Motor neuron (in vitro differentiated cells): ENCODE data around the gene COL6A3. TPM values are rescaled to one million over a fixed set of nuclear protein-coding genes. Genes with fewer than 3 reads are reported as not detected.
"Not testable (repeated sequence)": the region's sequence is repeated elsewhere in the genome, so short reads cannot be mapped to it uniquely, and the experiment has no call there.

ENCODE experiments used
- ATAC-seq, 8 experiments: fragments of 200-7000 bp; cut with Tn5 transposase; replicated peaks in 6 of 8; 2 replicates each; pipeline ENCODE4 v1.8.0; 2021; ENCODE audit warnings: mild to moderate bottlenecking in 8 of 8, moderate library complexity in 8 of 8
- H3K27ac ChIP-seq, 2 donors: fragments of 250-450 bp; sonication (Bioruptor Pico); 2 replicates each; pipeline ENCODE4 v1.9.0; 2021; ENCODE audit warnings: antibody characterized with exemption in 2 of 2, mild to moderate bottlenecking in 2 of 2, moderate library complexity in 1 of 2
- H3K4me1 ChIP-seq, 2 donors: fragments of 250-450 bp; sonication (Bioruptor Pico); replicated peaks in 1 of 2; 2 replicates each; pipeline ENCODE4 v1.6.1; 2021; ENCODE audit warnings: antibody characterized with exemption in 2 of 2, mild to moderate bottlenecking in 2 of 2, moderate library complexity in 1 of 2
- H3K4me3 ChIP-seq, 5 donors: fragments of 250-450 bp; sonication (Bioruptor Pico); 2 replicates each; pipeline ENCODE4 v1.9.0; 2021; ENCODE audit warnings: antibody characterized with exemption in 5 of 5, mild to moderate bottlenecking in 5 of 5, moderate library complexity in 4 of 5
- WGBS, 10 experiments: fragments of 450-650 bp; shearing (Covaris generic); methylation state at CpG; one replicate each; pipeline ENCODE4 v1.0.0; 2022; 5-methylcytosine and 5-hydroxymethylcytosine counted together
- in situ Hi-C, 9 experiments: fragments of 400-800 bp; cut with MboI; loops; one replicate each; pipeline ENCODE4 v1.15.0; 2021; ENCODE audit warnings: low sequenced_read_pairs in 9 of 9, low pct_unique_long_range_greater_than_20kb in 2 of 9; ENCODE audit not compliant: unreplicated experiment in 9 of 9
- total RNA-seq, 8 experiments: library from RNA; unstranded; fragments of 300-600 nt; gene quantifications; 2 replicates each; pipeline versions ENCODE4 v1.2.3 to v1.2.4, GENCODE V29; 2022

The COL6A3 gene
- total RNA-seq, 8 experiments from 2014 or later, result 0.04 to 288 (median 1.0) TPM

GRCh38 chr2:237314198-237314597 is 99.8 kb downstream of the COL6A3 start:
- 70 to 100% (median 91%) methylated on average over 2 to 7 of the region's 7 CpGs; no CpG with 5 or more reads in 3 of the 10 experiments for WGBS, 10 experiments
- ATAC-seq, result no peak
- Histone ChIP-seq H3K4me3 (no peak overlapping the region), H3K27ac (peak overlapping the region; percentile 91 to 92), H3K4me1 (peaks cover 29% of the 10 kb centered on the region in 2 donors)
- in situ Hi-C loops, result no loop called here

DNA sequence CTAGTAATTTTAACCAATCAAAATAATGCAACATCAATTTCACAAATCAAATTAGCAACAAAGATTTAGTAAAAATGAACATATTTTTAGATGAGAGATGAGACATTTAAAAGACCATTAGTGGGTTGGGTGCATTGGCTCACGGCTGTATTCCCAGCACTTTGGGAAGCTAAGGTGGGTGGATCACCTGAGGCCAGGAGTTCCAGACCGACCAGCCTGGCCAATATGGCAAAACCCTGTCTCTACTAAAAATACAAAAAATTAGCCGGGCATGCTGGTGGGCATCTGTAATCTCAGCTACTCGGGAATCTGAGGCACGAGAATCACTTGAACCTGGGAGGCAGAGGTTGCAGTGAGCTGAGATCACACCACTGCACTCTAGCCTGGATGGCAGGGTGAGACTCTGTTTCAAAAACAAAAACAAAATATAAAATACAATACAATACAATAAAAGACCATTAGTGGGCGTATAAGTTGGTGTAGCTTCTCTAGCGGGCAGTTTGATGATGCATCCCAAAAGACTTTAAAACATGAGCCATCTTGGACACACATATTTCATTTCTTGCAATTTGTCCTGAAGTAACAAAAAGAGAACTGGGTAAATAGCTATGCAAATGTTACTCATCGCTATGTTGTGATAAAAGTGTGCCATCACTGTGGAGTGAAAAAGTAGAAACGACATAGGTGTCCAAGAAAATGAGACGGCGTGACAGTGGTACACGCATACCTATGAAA is 101.8 kb downstream of the COL6A3 start:
- no peak overlapping the region for H3K4me3 ChIP-seq
- H3K27ac ChIP-seq, result no peak overlapping the region
- in situ Hi-C loops, result no loop called here
- 71 to 100% (median 89%) methylated on average over 2 to 12 of the region's 12 CpGs for WGBS, 10 experiments
- ATAC-seq, result no peak
- H3K4me1 ChIP-seq, result peaks cover 29% of the 10 kb centered on the region in 2 donors

- Histone ChIP-seq H3K4me1 (peaks cover 18 to 20% of the 10 kb centered on the region in 2 donors), H3K4me3 (no peak overlapping the region), H3K27ac (no peak overlapping the region)
- WGBS, 10 experiments, result 20 to 100% (median 90%) methylated on average over 2 to 7 of the region's 14 CpGs; no CpG with 5 or more reads in 2 of the 10 experiments
- in situ Hi-C loops, result no loop called here
- no peak for ATAC-seq
Observed at GRCh38 chr2:237310515-237311114, 103.3 kb downstream of the COL6A3 start.

DNA sequence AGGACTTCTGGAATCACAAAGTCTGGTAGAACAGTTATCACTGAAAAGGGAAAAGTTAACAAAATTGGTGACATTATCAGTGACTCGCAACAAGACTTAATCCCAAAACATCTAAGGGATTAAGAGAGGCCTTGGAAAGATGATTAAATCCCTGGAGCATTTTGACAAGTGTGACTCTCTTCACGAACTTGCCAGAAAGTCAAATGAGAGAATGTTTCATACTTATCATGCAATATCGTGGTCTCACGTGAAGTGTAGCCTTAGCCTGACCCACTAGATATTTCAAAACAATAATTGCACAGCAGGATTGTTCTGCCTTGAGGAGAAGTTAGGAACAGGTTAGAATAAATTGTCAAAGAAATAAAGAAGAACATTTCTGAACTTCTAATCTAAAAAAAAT is 104.5 kb downstream of the COL6A3 start:
- in situ Hi-C loops, result no loop called here
- ATAC-seq, result no peak
- Histone ChIP-seq H3K4me1 (peaks cover 8 to 10% of the 10 kb centered on the region in 2 donors), H3K27ac (no peak overlapping the region), H3K4me3 (no peak overlapping the region)
- WGBS, 10 experiments, result 10 to 93% (median 72%) methylated on average over 1 to 4 of the region's 4 CpGs

- peaks cover 4 to 6% of the 10 kb centered on the region in 2 donors for H3K4me1 ChIP-seq
- WGBS, 10 experiments, result 34 to 100% (median 78%) methylated on average over 1 to 3 of the region's 3 CpGs
- ATAC-seq, result no peak
- H3K4me3 ChIP-seq, result no peak overlapping the region
- in situ Hi-C loops, result no loop called here
- H3K27ac ChIP-seq, result no peak overlapping the region
Observed at GRCh38 chr2:237309011-237309410, 105.0 kb downstream of the COL6A3 start.

- no peak overlapping the region for H3K4me3 ChIP-seq
- in situ Hi-C loops, result no loop called here
- no peak for ATAC-seq
- WGBS, 10 experiments, result 85 to 100% (median 94%) methylated on average over 2 to 7 of the region's 7 CpGs; no CpG with 5 or more reads in 2 of the 10 experiments
- no peaks in the 10 kb centered on the region for H3K4me1 ChIP-seq
- H3K27ac ChIP-seq, result no peak overlapping the region
Observed at GRCh38 chr2:237307474-237307873, 106.5 kb downstream of the COL6A3 start.

DNA sequence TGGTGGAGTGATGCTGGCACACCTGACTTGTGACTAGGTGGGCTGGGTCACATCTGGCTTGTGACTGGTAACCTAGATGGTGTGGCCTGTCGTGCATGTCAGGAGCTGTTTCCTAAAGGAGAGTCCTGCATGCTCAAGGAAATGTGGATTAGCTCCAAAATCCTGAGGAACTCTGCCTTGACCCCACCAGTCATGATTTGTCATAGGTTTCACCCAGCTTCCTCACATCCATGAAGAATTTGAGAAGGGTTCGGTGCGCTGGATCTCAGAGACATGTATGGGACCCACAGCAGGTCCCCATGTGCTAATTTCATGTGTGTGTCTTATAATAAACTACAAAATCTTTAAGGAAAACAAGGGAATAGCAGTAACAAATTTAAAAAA is 107.2 kb downstream of the COL6A3 start:
- 83 to 100% (median 100%) methylated on average over 1 to 3 of the region's 3 CpGs; no CpG with 5 or more reads in 5 of the 10 experiments for WGBS, 10 experiments
- ATAC-seq, result no peak
- Histone ChIP-seq H3K27ac (no peak overlapping the region), H3K4me3 (no peak overlapping the region), H3K4me1 (no peaks in the 10 kb centered on the region)
- in situ Hi-C loops, result no loop called here

GRCh38 chr2:237306083-237306786 is 107.7 kb downstream of the COL6A3 start:
- Histone ChIP-seq H3K4me3 (no peak overlapping the region), H3K4me1 (no peaks in the 10 kb centered on the region), H3K27ac (no peak overlapping the region)
- WGBS, 10 experiments, result 50 to 82% (median 63%) methylated on average over 1 to 6 of the region's 7 CpGs; no CpG with 5 or more reads in 2 of the 10 experiments
- in situ Hi-C loops, result no loop called here
- peak in 5 of 8 experiments; percentile 12 to 79 (median 38) for ATAC-seq

DNA sequence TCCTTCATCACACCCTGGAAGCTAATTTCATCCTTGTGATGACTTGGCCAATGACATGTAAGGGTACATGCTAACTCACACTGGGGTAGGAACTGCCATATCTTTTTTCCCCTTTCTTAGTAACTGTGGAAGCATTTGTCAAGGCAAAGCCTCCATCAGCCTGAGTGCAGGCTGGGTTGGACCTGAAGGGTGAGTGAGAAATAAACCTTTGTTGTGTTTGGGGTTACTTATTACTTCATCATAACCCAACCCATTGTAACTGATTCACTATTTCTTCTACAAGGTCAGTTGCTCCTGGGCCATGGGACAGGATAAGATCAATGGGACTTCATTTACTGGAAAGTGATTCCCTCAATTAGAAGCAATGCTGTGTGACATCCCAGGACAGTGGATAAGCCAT is 108.4 kb downstream of the COL6A3 start:
- no peak overlapping the region for H3K27ac ChIP-seq
- ATAC-seq, result no peak
- in situ Hi-C loops, result no loop called here
- H3K4me1 ChIP-seq, result no peaks in the 10 kb centered on the region
- H3K4me3 ChIP-seq, result no peak overlapping the region

- no peak overlapping the region for H3K27ac ChIP-seq
- peak in 2 of 8 experiments; percentile 11 to 47 for ATAC-seq
- WGBS, 10 experiments, result 83 to 100% (median 100%) methylated on average over 1 to 2 of the region's 2 CpGs; no CpG with 5 or more reads in 2 of the 10 experiments
- no peak overlapping the region for H3K4me3 ChIP-seq
- H3K4me1 ChIP-seq, result no peaks in the 10 kb centered on the region
- in situ Hi-C loops, result no loop called here
Observed at GRCh38 chr2:237304763-237305514, 109.0 kb downstream of the COL6A3 start.

- H3K4me3 ChIP-seq, H3K4me1 ChIP-seq, ATAC-seq, H3K27ac ChIP-seq, in situ Hi-C loops: not testable (repeated sequence)
- 0 to 80% (median 33%) methylated on average over 1 of the region's 1 CpG; no CpG with 5 or more reads in 5 of the 10 experiments for WGBS, 10 experiments
Observed at GRCh38 chr2:237303244-237303643, 110.7 kb downstream of the COL6A3 start.

DNA sequence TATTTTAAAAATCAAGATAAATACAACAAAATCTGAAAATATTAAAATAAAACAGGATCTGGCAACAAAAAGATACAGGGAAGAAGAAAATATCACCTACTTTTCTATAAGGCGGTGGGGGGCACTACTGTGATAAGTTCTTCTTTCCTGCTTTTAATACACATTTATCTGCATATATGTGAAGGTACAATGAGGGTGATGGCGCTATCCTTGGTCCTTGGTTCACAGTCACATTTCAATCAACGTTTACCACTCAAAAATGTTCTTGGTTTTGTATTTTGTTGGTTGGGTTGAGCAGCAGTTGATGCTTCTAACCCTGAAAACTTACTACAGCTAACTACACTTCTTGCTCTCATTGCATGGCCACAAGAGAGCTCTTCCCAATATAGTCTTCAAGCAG is 112.4 kb downstream of the COL6A3 start:
- in situ Hi-C loops, result no loop called here
- H3K4me1 ChIP-seq, result no peaks in the 10 kb centered on the region
- no peak overlapping the region for H3K4me3 ChIP-seq
- WGBS, 10 experiments, result 67 to 100% (median 78%) methylated on average over 1 to 3 of the region's 3 CpGs; no CpG with 5 or more reads in 1 of the 10 experiments
- H3K27ac ChIP-seq, result no peak overlapping the region
- no peak for ATAC-seq

DNA sequence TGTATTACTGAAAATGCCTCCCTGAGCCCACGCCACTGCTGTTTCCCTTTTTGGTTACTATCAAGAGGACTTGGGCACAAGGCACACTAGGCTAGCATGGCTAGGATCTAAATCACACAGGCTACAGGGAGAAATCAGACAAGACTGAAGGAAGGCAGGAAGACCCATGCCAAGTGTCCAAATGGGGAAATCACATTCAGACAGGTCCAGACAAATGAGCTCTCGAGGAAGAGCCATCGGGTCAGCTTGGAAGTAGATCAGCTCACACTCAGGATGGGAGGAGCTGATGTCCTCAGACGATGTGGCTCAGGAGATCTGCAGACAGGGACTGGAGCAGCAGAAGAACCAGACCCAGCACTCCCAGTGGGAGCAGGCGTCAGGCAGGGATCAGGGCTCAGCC is 113.2 kb downstream of the COL6A3 start:
- Histone ChIP-seq H3K27ac (no peak overlapping the region), H3K4me1 (no peaks in the 10 kb centered on the region), H3K4me3 (no peak overlapping the region)
- in situ Hi-C loops, result no loop called here
- WGBS, 10 experiments, result 40 to 91% (median 86%) methylated on average over 1 to 5 of the region's 5 CpGs; no CpG with 5 or more reads in 2 of the 10 experiments
- no peak for ATAC-seq
